Ishikawa (cell line): ENCODE results near the gene ESRRG.

Source experiments
- CEBPB ChIP-seq: IDR thresholded peaks from 2 replicates; pipeline ENCODE4 v1.6.1; 2012
- CREB1 ChIP-seq: IDR thresholded peaks from 2 replicates; pipeline ENCODE4 v1.6.1; 2012; ENCODE audit warnings: low read depth
- EGR1 ChIP-seq: IDR thresholded peaks from 2 replicates; pipeline ENCODE4 v1.6.1; 2012
- EP300 ChIP-seq: IDR thresholded peaks from 2 replicates; pipeline ENCODE4 v1.6.1; 2012; ENCODE audit warnings: borderline replicate concordance
- FOXM1 ChIP-seq: IDR thresholded peaks from 2 replicates; pipeline ENCODE4 v1.6.1; 2012; ENCODE audit warnings: low read depth, borderline replicate concordance
- NFIC ChIP-seq: IDR thresholded peaks from 2 replicates; pipeline ENCODE4 v1.6.1; 2012
- RAD21 ChIP-seq: IDR thresholded peaks from 2 replicates; pipeline ENCODE4 v1.6.1; 2012; ENCODE audit warnings: low read depth
- TAF1 ChIP-seq: IDR thresholded peaks from 2 replicates; pipeline ENCODE4 v1.6.1; 2012; ENCODE audit warnings: low read depth, mild to moderate bottlenecking
- TCF12 ChIP-seq: IDR thresholded peaks from 2 replicates; pipeline ENCODE4 v1.6.1; 2012; ENCODE audit warnings: low read depth
- TEAD4 ChIP-seq: IDR thresholded peaks from 2 replicates; pipeline ENCODE4 v1.6.1; 2012
- USF1 ChIP-seq: IDR thresholded peaks from 2 replicates; pipeline ENCODE4 v1.6.1; 2012
- YY1 ChIP-seq: IDR thresholded peaks from 2 replicates; pipeline ENCODE4 v1.6.1; 2012; ENCODE audit warnings: low read depth
- ZBTB7A ChIP-seq: IDR thresholded peaks from 2 replicates; pipeline ENCODE4 v1.6.1; 2012; ENCODE audit warnings: low read depth
- TF ChIP-seq, protein P1 (sequence below): IDR thresholded peaks from 2 replicates; pipeline ENCODE4 v1.6.1; 2012
- TF ChIP-seq, protein P2 (sequence below): IDR thresholded peaks from 2 replicates; pipeline ENCODE4 v1.6.1; 2012; ENCODE audit warnings: low read depth, mild to moderate bottlenecking

ESRRG gene

GRCh38 chr1:216723274-216723780 lies at the start of gene ESRRG:
Gene ESRRG (minus strand): TSS chr1:216723429. CDS start chr1:216723299, 130 bp downstream.
- no peak for TF ChIP-seq ZBTB7A
- no peak for TF ChIP-seq NFIC
- TF ChIP-seq FOXM1: no peak
- TF ChIP-seq, protein P1, sequence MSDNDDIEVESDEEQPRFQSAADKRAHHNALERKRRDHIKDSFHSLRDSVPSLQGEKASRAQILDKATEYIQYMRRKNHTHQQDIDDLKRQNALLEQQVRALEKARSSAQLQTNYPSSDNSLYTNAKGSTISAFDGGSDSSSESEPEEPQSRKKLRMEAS: no peak
- no peak for TF ChIP-seq RAD21
- TF ChIP-seq CEBPB: no peak
- TF ChIP-seq, protein P2, sequence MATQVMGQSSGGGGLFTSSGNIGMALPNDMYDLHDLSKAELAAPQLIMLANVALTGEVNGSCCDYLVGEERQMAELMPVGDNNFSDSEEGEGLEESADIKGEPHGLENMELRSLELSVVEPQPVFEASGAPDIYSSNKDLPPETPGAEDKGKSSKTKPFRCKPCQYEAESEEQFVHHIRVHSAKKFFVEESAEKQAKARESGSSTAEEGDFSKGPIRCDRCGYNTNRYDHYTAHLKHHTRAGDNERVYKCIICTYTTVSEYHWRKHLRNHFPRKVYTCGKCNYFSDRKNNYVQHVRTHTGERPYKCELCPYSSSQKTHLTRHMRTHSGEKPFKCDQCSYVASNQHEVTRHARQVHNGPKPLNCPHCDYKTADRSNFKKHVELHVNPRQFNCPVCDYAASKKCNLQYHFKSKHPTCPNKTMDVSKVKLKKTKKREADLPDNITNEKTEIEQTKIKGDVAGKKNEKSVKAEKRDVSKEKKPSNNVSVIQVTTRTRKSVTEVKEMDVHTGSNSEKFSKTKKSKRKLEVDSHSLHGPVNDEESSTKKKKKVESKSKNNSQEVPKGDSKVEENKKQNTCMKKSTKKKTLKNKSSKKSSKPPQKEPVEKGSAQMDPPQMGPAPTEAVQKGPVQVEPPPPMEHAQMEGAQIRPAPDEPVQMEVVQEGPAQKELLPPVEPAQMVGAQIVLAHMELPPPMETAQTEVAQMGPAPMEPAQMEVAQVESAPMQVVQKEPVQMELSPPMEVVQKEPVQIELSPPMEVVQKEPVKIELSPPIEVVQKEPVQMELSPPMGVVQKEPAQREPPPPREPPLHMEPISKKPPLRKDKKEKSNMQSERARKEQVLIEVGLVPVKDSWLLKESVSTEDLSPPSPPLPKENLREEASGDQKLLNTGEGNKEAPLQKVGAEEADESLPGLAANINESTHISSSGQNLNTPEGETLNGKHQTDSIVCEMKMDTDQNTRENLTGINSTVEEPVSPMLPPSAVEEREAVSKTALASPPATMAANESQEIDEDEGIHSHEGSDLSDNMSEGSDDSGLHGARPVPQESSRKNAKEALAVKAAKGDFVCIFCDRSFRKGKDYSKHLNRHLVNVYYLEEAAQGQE: no peak
- TF ChIP-seq TCF12: no peak
- no peak for TF ChIP-seq USF1
- no peak for TF ChIP-seq EGR1
- TF ChIP-seq TEAD4: no peak
- no peak for TF ChIP-seq EP300
- no peak for TF ChIP-seq YY1
- TF ChIP-seq CREB1: no peak
- no peak for TF ChIP-seq TAF1

- TF ChIP-seq EP300 (no peak), TCF12 (no peak), CEBPB (no peak), FOXM1 (no peak), NFIC (no peak), ZBTB7A (no peak), EGR1 (no peak), CREB1 (no peak), TAF1 (no peak), TEAD4 (no peak), YY1 (no peak), RAD21 (no peak)
- TF ChIP-seq, protein P1: no peak
- TF ChIP-seq, protein P2: no peak
Measured at GRCh38 chr1:216771922-216772321, 48.7 kb upstream of the ESRRG start.

DNA sequence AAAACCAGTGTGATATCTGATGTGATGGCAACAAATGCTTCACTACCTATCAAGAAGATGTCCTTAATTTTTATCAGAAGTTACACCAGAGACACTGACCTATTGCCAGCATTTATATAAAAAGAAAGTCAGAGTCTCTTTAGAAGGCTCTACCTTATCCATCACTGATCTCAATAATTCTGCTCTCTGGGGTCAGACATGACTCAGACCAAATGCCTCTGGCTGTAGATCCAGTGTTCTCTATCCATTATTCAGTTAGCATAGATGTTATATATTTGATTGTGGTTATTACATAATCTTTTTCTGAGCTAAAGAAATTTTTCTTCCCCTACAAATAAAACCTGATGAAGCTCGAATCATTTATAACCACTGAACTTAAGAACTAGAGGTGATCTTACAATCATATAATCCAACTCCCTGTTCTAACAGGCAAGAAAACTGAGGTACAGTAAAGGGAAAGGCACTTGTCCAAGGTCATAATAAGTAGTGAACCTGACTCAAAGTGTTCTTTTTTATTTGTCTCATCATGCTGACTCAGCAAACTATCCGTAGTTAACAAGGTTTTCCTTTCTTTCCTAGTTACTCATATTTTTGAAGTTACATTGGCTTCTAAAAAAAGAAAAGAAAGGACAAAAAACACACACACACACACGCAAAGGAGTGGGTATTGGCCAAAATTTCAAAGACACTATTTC lies 43.6 kb upstream of the ESRRG start:
- no peak for TF ChIP-seq CREB1
- TF ChIP-seq, protein P1: no peak

GRCh38 chr1:216765346-216766300 lies 42.4 kb upstream of the ESRRG start:
- no peak for TF ChIP-seq CREB1

GRCh38 chr1:216758161-216758560 lies 34.9 kb upstream of the ESRRG start:
- TF ChIP-seq, protein P2: no peak
- TF ChIP-seq CEBPB (no peak), TEAD4 (no peak), USF1 (no peak), TCF12 (no peak), CREB1 (no peak)
- TF ChIP-seq, protein P1: no peak
